HG03442 (cell line): ENCODE data around the gene FHIT.

Source experiments
- ATAC-seq: cut with Tn5 transposase; IDR thresholded peaks from one replicate; pipeline ENCODE4 v1.9.1; 2021; ENCODE audit warnings: mild to moderate bottlenecking, moderate library complexity; ENCODE audit not compliant: unreplicated experiment

FHIT gene

GRCh38 chr3:59930170-59930569, 1321.1 kb downstream of the FHIT start:
- no peak for ATAC-seq

- ATAC-seq = no peak
Measured at GRCh38 chr3:59927056-59927455, 1324.2 kb downstream of the FHIT start.

GRCh38 chr3:59925946-59926345, 1325.3 kb downstream of the FHIT start:
- ATAC-seq = no peak

- ATAC-seq = no peak
Measured at GRCh38 chr3:59922192-59922591, 1329.1 kb downstream of the FHIT start.

- no peak for ATAC-seq
Measured at GRCh38 chr3:59920822-59921221, 1330.4 kb downstream of the FHIT start.

GRCh38 chr3:59919586-59919985, 1331.7 kb downstream of the FHIT start:
- ATAC-seq = no peak

GRCh38 chr3:59914251-59914650, 1337.0 kb downstream of the FHIT start:
- ATAC-seq = no peak

GRCh38 chr3:59913645-59914044, 1337.6 kb downstream of the FHIT start:
- no peak for ATAC-seq

- ATAC-seq = no peak
Measured at GRCh38 chr3:59908701-59909100, 1342.6 kb downstream of the FHIT start.

GRCh38 chr3:59908280-59908679, 1343.0 kb downstream of the FHIT start:
- ATAC-seq = no peak

- ATAC-seq = no peak
Measured at GRCh38 chr3:59904296-59904695, 1347.0 kb downstream of the FHIT start.

GRCh38 chr3:59899061-59899460, 1352.2 kb downstream of the FHIT start:
- ATAC-seq = no peak

- ATAC-seq = no peak
Measured at GRCh38 chr3:59895972-59896371, 1355.3 kb downstream of the FHIT start.

GRCh38 chr3:59894425-59895121, 1356.7 kb downstream of the FHIT start:
- ATAC-seq = no peak

- no peak for ATAC-seq
Measured at GRCh38 chr3:59890639-59891038, 1360.6 kb downstream of the FHIT start.

- no peak for ATAC-seq
Measured at GRCh38 chr3:59886790-59887189, 1364.5 kb downstream of the FHIT start.

GRCh38 chr3:59885899-59886400, 1365.3 kb downstream of the FHIT start:
- no peak for ATAC-seq

- ATAC-seq = no peak
Measured at GRCh38 chr3:59885101-59885500, 1366.2 kb downstream of the FHIT start.

- ATAC-seq = no peak
Measured at GRCh38 chr3:59884409-59884808, 1366.8 kb downstream of the FHIT start.

GRCh38 chr3:59882746-59883145, 1368.5 kb downstream of the FHIT start:
- no peak for ATAC-seq

GRCh38 chr3:59880717-59881116, 1370.5 kb downstream of the FHIT start:
- no peak for ATAC-seq

- ATAC-seq = no peak
Measured at GRCh38 chr3:59879031-59879581, 1372.1 kb downstream of the FHIT start.

- no peak for ATAC-seq
Measured at GRCh38 chr3:59878038-59878427, 1373.2 kb downstream of the FHIT start.
